Measurements from ENCODE around the gene SPOCK3.

DNA sequence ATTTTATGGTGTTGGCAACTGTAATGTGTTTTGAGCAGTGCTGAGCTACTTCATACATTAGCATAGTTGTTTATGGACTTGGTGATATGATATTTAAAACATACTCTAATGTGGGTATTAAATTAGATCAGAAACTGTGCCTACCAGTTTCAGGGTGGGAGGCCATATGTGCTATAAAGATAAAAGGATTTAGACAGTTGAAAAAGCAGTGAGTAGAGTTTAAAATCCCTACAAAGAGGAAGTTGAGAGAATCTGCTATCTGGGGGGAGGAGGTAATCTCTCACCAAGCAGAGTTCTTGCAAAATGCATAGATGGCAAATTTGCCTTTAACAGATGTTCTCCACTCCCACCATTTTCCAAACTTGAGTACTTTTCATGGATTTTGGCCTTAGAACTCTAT lies 154.5 kb downstream of the SPOCK3 start:
- TF ChIP-seq, protein P1, sequence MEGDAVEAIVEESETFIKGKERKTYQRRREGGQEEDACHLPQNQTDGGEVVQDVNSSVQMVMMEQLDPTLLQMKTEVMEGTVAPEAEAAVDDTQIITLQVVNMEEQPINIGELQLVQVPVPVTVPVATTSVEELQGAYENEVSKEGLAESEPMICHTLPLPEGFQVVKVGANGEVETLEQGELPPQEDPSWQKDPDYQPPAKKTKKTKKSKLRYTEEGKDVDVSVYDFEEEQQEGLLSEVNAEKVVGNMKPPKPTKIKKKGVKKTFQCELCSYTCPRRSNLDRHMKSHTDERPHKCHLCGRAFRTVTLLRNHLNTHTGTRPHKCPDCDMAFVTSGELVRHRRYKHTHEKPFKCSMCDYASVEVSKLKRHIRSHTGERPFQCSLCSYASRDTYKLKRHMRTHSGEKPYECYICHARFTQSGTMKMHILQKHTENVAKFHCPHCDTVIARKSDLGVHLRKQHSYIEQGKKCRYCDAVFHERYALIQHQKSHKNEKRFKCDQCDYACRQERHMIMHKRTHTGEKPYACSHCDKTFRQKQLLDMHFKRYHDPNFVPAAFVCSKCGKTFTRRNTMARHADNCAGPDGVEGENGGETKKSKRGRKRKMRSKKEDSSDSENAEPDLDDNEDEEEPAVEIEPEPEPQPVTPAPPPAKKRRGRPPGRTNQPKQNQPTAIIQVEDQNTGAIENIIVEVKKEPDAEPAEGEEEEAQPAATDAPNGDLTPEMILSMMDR (IDR thresholded peaks at IDR 0.05): no peak
- TF ChIP-seq POLR2A (IDR thresholded peaks at IDR 0.05): no peak
